ENCODE measurements around the gene IFFO2. TPM values are rescaled to one million over a fixed set of nuclear protein-coding genes. Genes with fewer than 3 reads are reported as not detected.

The IFFO2 gene
- total RNA-seq, 1 experiment from 2014 or later = 15.6 TPM

- Histone ChIP-seq H3K27ac (ENCODE audit: low read depth, low read length) (no peak overlapping the region), H3K9me3 (ENCODE audit: control insufficient read depth in 1 of 2, insufficient read depth in 1 of 2, low read depth in 1 of 2, low read length in 2 of 2) (no peaks in the 10 kb centered on the region), H3K4me3 (replicated peaks in 1 of 2; ENCODE audit: low read depth in 1 of 2, low read length in 2 of 2) (no peak overlapping the region), H4K20me1 (ENCODE audit: insufficient read depth) (no peaks in the 10 kb centered on the region), H3K4me2 (ENCODE audit: low read length) (no peak overlapping the region), H3K9me2 (ENCODE audit: insufficient read depth) (no peaks in the 10 kb centered on the region), H3K36me3 (ENCODE audit: control insufficient read depth in 1 of 2, insufficient read depth in 2 of 2, low read length in 2 of 2) (no peaks in the 10 kb centered on the region), H3K9ac (ENCODE audit: low read length) (no peak overlapping the region), H3K27me3 (ENCODE audit: insufficient read depth, low read length) (peaks cover 16% of the 10 kb centered on the region), H3K4me1 (ENCODE audit: control insufficient read depth in 1 of 2, insufficient read depth in 2 of 2, low read length in 2 of 2) (no peaks in the 10 kb centered on the region), H3K79me2 (ENCODE audit: insufficient read depth, low read length) (no peaks in the 10 kb centered on the region), H2AFZ (ENCODE audit: low read depth, low read length, poor library complexity, severe bottlenecking) (no peak overlapping the region)
- DNase-seq (ENCODE audit: low read depth, low spot score) = no peak
- RAD21 ChIA-PET (ENCODE audit: low non-redundant PET in 1 of 2, low total read pairs in 2 of 2, uncharacterized antibody in 2 of 2, unreplicated experiment in 2 of 2) = no interaction called here
- no peak for ATAC-seq
- intact Hi-C loops (cut with micrococcal nuclease) = no loop called here
- no TSS peak for BruUV-seq (replicated peaks)
- no peak for TF ChIP-seq MAX (IDR thresholded peaks at IDR 0.05)
- TF ChIP-seq SP1 (IDR thresholded peaks at IDR 0.05; ENCODE audit: low read depth) = no peak
- no peak for TF ChIP-seq EGR1 (IDR thresholded peaks at IDR 0.05; ENCODE audit: low read depth)
- TF ChIP-seq EZH2 (IDR thresholded peaks at IDR 0.05) = no peak
- TF ChIP-seq SIN3A (IDR thresholded peaks at IDR 0.05; ENCODE audit: low read depth) = no peak
- TF ChIP-seq CBX3 (IDR thresholded peaks at IDR 0.05; ENCODE audit: low read depth) = no peak
- TF ChIP-seq JUND (IDR thresholded peaks at IDR 0.05) = no peak
- TF ChIP-seq CEBPB (IDR thresholded peaks at IDR 0.05; ENCODE audit: low read depth) = no peak
- CTCF ChIA-PET = no interaction called here
- POLR2A ChIA-PET = no interaction called here
Observed at GRCh38 chr1:18856435-18856834, 100.0 kb downstream of the IFFO2 start.

- no peaks in the 10 kb centered on the region for H4K20me1 ChIP-seq (ENCODE audit: insufficient read depth)
- H3K9ac ChIP-seq (ENCODE audit: low read length) = no peak overlapping the region
- H2AFZ ChIP-seq (ENCODE audit: low read depth, low read length, poor library complexity, severe bottlenecking) = no peak overlapping the region
- no peaks in the 10 kb centered on the region for H3K4me1 ChIP-seq (ENCODE audit: control insufficient read depth in 1 of 2, insufficient read depth in 2 of 2, low read length in 2 of 2)
- H3K4me2 ChIP-seq (ENCODE audit: low read length) = no peak overlapping the region
- DNase-seq (ENCODE audit: low read depth, low spot score) = no peak
- H3K27me3 ChIP-seq (ENCODE audit: insufficient read depth, low read length) = peaks cover 16% of the 10 kb centered on the region
- H3K36me3 ChIP-seq (ENCODE audit: control insufficient read depth in 1 of 2, insufficient read depth in 2 of 2, low read length in 2 of 2) = no peaks in the 10 kb centered on the region
- no peak overlapping the region for H3K27ac ChIP-seq (ENCODE audit: low read depth, low read length)
- TF ChIP-seq POLR2AphosphoS5 (IDR thresholded peaks at IDR 0.05; ENCODE audit: low read depth, low read length) (no peak), ATF3 (IDR thresholded peaks at IDR 0.05) (no peak), EZH2phosphoT487 (IDR thresholded peaks at IDR 0.05; ENCODE audit: borderline replicate concordance) (no peak), SP1 (IDR thresholded peaks at IDR 0.05; ENCODE audit: low read depth) (no peak), SIN3A (IDR thresholded peaks at IDR 0.05; ENCODE audit: low read depth) (no peak), ZFX (IDR thresholded peaks at IDR 0.05) (no peak), CTCF (IDR thresholded peaks at IDR 0.05 in 2 of 3, conservative IDR thresholded peaks at IDR 0.05 in 1 of 3; ENCODE audit: borderline replicate concordance in 1 of 3, insufficient read depth in 1 of 3, low read depth in 2 of 3, low read length in 2 of 3) (no peak), EGR1 (IDR thresholded peaks at IDR 0.05; ENCODE audit: low read depth) (no peak), TCF7L2 (IDR thresholded peaks at IDR 0.05; ENCODE audit: borderline replicate concordance, extremely low read depth, insufficient read depth, insufficient read length) (no peak), EZH2 (IDR thresholded peaks at IDR 0.05) (no peak), REST (IDR thresholded peaks at IDR 0.05; ENCODE audit: low read depth) (no peak), YY1 (IDR thresholded peaks at IDR 0.05; ENCODE audit: extremely low read depth, insufficient replicate concordance, low read depth, low read length) (no peak), JUND (IDR thresholded peaks at IDR 0.05) (no peak), ELF1 (IDR thresholded peaks at IDR 0.05; ENCODE audit: borderline replicate concordance, low read depth) (no peak)
- intact Hi-C loops (cut with micrococcal nuclease) = no loop called here
- ATAC-seq = no peak
- ChIA-PET POLR2A (no interaction called here), CTCF (no interaction called here), RAD21 (ENCODE audit: low non-redundant PET in 1 of 2, low total read pairs in 2 of 2, uncharacterized antibody in 2 of 2, unreplicated experiment in 2 of 2) (no interaction called here)
- no TSS peak for BruUV-seq (replicated peaks)
- no peaks in the 10 kb centered on the region for H3K79me2 ChIP-seq (ENCODE audit: insufficient read depth, low read length)
- no peak overlapping the region for H3K4me3 ChIP-seq (replicated peaks in 1 of 2; ENCODE audit: low read depth in 1 of 2, low read length in 2 of 2)
- H3K9me3 ChIP-seq (ENCODE audit: control insufficient read depth in 1 of 2, insufficient read depth in 1 of 2, low read depth in 1 of 2, low read length in 2 of 2) = no peaks in the 10 kb centered on the region
- no peaks in the 10 kb centered on the region for H3K9me2 ChIP-seq (ENCODE audit: insufficient read depth)
Observed at GRCh38 chr1:18855573-18855972, 100.9 kb downstream of the IFFO2 start.
